ENCODE measurements around the gene MAPK4.

MAPK4 gene

GRCh38 chr18:50656841-50657470 is 97.1 kb downstream of the MAPK4 start:
- Histone ChIP-seq H3K4me2 (ENCODE audit: low read length) (no peak overlapping the region), H3K36me3 (ENCODE audit: insufficient read depth, low read length) (no peaks in the 10 kb centered on the region), H3K27me3 (ENCODE audit: control insufficient read depth, insufficient read depth, low read length) (peaks cover 4% of the 10 kb centered on the region), H3K4me3 (ENCODE audit: low read length) (no peak overlapping the region), H3K9me3 (replicated peaks; ENCODE audit: low read length) (no peaks in the 10 kb centered on the region), H3K4me1 (ENCODE audit: control insufficient read depth, insufficient read depth, low read length) (no peaks in the 10 kb centered on the region), H3K9ac (ENCODE audit: low read depth, low read length) (no peak overlapping the region)

GRCh38 chr18:50658601-50659000 is 98.7 kb downstream of the MAPK4 start:
- Histone ChIP-seq H3K4me3 (ENCODE audit: low read length) (no peak overlapping the region), H3K9ac (ENCODE audit: low read depth, low read length) (no peak overlapping the region), H3K36me3 (ENCODE audit: insufficient read depth, low read length) (no peaks in the 10 kb centered on the region)

GRCh38 chr18:50659091-50660003 is 99.5 kb downstream of the MAPK4 start:
- Histone ChIP-seq H3K4me1 (ENCODE audit: control insufficient read depth, insufficient read depth, low read length) (no peaks in the 10 kb centered on the region), H3K9ac (ENCODE audit: low read depth, low read length) (no peak overlapping the region), H3K4me2 (ENCODE audit: low read length) (no peak overlapping the region), H3K27me3 (ENCODE audit: control insufficient read depth, insufficient read depth, low read length) (peaks cover 3% of the 10 kb centered on the region), H3K4me3 (ENCODE audit: low read length) (no peak overlapping the region), H3K9me3 (replicated peaks; ENCODE audit: low read length) (no peaks in the 10 kb centered on the region), H3K36me3 (ENCODE audit: insufficient read depth, low read length) (no peaks in the 10 kb centered on the region)

More at GRCh38 chr18:50658601-50659000, 98.7 kb downstream of the MAPK4 start:
- Histone ChIP-seq H3K4me2 (ENCODE audit: low read length) (no peak overlapping the region), H3K9me3 (replicated peaks; ENCODE audit: low read length) (no peaks in the 10 kb centered on the region), H3K27me3 (ENCODE audit: control insufficient read depth, insufficient read depth, low read length) (peaks cover 4% of the 10 kb centered on the region), H3K4me1 (ENCODE audit: control insufficient read depth, insufficient read depth, low read length) (no peaks in the 10 kb centered on the region)

GRCh38 chr18:50661013-50661412 is 101.1 kb downstream of the MAPK4 start:
- H3K9ac ChIP-seq (ENCODE audit: low read depth, low read length) = no peak overlapping the region
- no peaks in the 10 kb centered on the region for H3K36me3 ChIP-seq (ENCODE audit: insufficient read depth, low read length)
- H3K27me3 ChIP-seq (ENCODE audit: control insufficient read depth, insufficient read depth, low read length) = no peaks in the 10 kb centered on the region
- H3K4me1 ChIP-seq (ENCODE audit: control insufficient read depth, insufficient read depth, low read length) = no peaks in the 10 kb centered on the region
- no peak overlapping the region for H3K4me2 ChIP-seq (ENCODE audit: low read length)
- no peaks in the 10 kb centered on the region for H3K9me3 ChIP-seq (replicated peaks; ENCODE audit: low read length)
- H3K4me3 ChIP-seq (ENCODE audit: low read length) = no peak overlapping the region

GRCh38 chr18:50662177-50662576 is 102.3 kb downstream of the MAPK4 start:
- Histone ChIP-seq H3K4me1 (ENCODE audit: control insufficient read depth, insufficient read depth, low read length) (no peaks in the 10 kb centered on the region), H3K4me3 (ENCODE audit: low read length) (no peak overlapping the region), H3K36me3 (ENCODE audit: insufficient read depth, low read length) (no peaks in the 10 kb centered on the region), H3K9me3 (replicated peaks; ENCODE audit: low read length) (no peaks in the 10 kb centered on the region), H3K27me3 (ENCODE audit: control insufficient read depth, insufficient read depth, low read length) (no peaks in the 10 kb centered on the region), H3K4me2 (ENCODE audit: low read length) (no peak overlapping the region), H3K9ac (ENCODE audit: low read depth, low read length) (no peak overlapping the region)

- Histone ChIP-seq H3K9ac (ENCODE audit: low read depth, low read length) (no peak overlapping the region), H3K4me2 (ENCODE audit: low read length) (no peak overlapping the region), H3K4me1 (ENCODE audit: control insufficient read depth, insufficient read depth, low read length) (no peaks in the 10 kb centered on the region), H3K27me3 (ENCODE audit: control insufficient read depth, insufficient read depth, low read length) (no peaks in the 10 kb centered on the region), H3K9me3 (replicated peaks; ENCODE audit: low read length) (no peaks in the 10 kb centered on the region), H3K36me3 (ENCODE audit: insufficient read depth, low read length) (no peaks in the 10 kb centered on the region), H3K4me3 (ENCODE audit: low read length) (no peak overlapping the region)
Measured at GRCh38 chr18:50662775-50663383, 103.0 kb downstream of the MAPK4 start.

GRCh38 chr18:50663626-50664441 is 103.9 kb downstream of the MAPK4 start:
- H3K27me3 ChIP-seq (ENCODE audit: control insufficient read depth, insufficient read depth, low read length) = no peaks in the 10 kb centered on the region
- H3K4me3 ChIP-seq (ENCODE audit: low read length) = no peak overlapping the region
- H3K9ac ChIP-seq (ENCODE audit: low read depth, low read length) = no peak overlapping the region
- H3K4me2 ChIP-seq (ENCODE audit: low read length) = no peak overlapping the region
- no peaks in the 10 kb centered on the region for H3K9me3 ChIP-seq (replicated peaks; ENCODE audit: low read length)
- H3K4me1 ChIP-seq (ENCODE audit: control insufficient read depth, insufficient read depth, low read length) = no peaks in the 10 kb centered on the region
- no peaks in the 10 kb centered on the region for H3K36me3 ChIP-seq (ENCODE audit: insufficient read depth, low read length)

GRCh38 chr18:50665015-50665414 is 105.1 kb downstream of the MAPK4 start:
- Histone ChIP-seq H3K9me3 (replicated peaks; ENCODE audit: low read length) (no peaks in the 10 kb centered on the region), H3K27me3 (ENCODE audit: control insufficient read depth, insufficient read depth, low read length) (no peaks in the 10 kb centered on the region), H3K36me3 (ENCODE audit: insufficient read depth, low read length) (no peaks in the 10 kb centered on the region), H3K4me3 (ENCODE audit: low read length) (no peak overlapping the region), H3K9ac (ENCODE audit: low read depth, low read length) (no peak overlapping the region), H3K4me1 (ENCODE audit: control insufficient read depth, insufficient read depth, low read length) (no peaks in the 10 kb centered on the region), H3K4me2 (ENCODE audit: low read length) (no peak overlapping the region)

- no peaks in the 10 kb centered on the region for H3K27me3 ChIP-seq (ENCODE audit: control insufficient read depth, insufficient read depth, low read length)
- H3K9me3 ChIP-seq (replicated peaks; ENCODE audit: low read length) = no peaks in the 10 kb centered on the region
- H3K4me1 ChIP-seq (ENCODE audit: control insufficient read depth, insufficient read depth, low read length) = no peaks in the 10 kb centered on the region
- H3K4me2 ChIP-seq (ENCODE audit: low read length) = no peak overlapping the region
- no peak overlapping the region for H3K4me3 ChIP-seq (ENCODE audit: low read length)
- no peak overlapping the region for H3K9ac ChIP-seq (ENCODE audit: low read depth, low read length)
- H3K36me3 ChIP-seq (ENCODE audit: insufficient read depth, low read length) = no peaks in the 10 kb centered on the region
Measured at GRCh38 chr18:50665519-50665918, 105.6 kb downstream of the MAPK4 start.

GRCh38 chr18:50666536-50666935 is 106.6 kb downstream of the MAPK4 start:
- no peak overlapping the region for H3K4me2 ChIP-seq (ENCODE audit: low read length)
- H3K4me1 ChIP-seq (ENCODE audit: control insufficient read depth, insufficient read depth, low read length) = no peaks in the 10 kb centered on the region
- no peaks in the 10 kb centered on the region for H3K9me3 ChIP-seq (replicated peaks; ENCODE audit: low read length)
- no peak overlapping the region for H3K4me3 ChIP-seq (ENCODE audit: low read length)
- H3K36me3 ChIP-seq (ENCODE audit: insufficient read depth, low read length) = no peaks in the 10 kb centered on the region
- H3K9ac ChIP-seq (ENCODE audit: low read depth, low read length) = no peak overlapping the region
- H3K27me3 ChIP-seq (ENCODE audit: control insufficient read depth, insufficient read depth, low read length) = no peaks in the 10 kb centered on the region

GRCh38 chr18:50671376-50671775 is 111.5 kb downstream of the MAPK4 start:
- H3K4me2 ChIP-seq (ENCODE audit: low read length) = no peak overlapping the region
- H3K4me3 ChIP-seq (ENCODE audit: low read length) = no peak overlapping the region
- no peaks in the 10 kb centered on the region for H3K9me3 ChIP-seq (replicated peaks; ENCODE audit: low read length)
- H3K9ac ChIP-seq (ENCODE audit: low read depth, low read length) = no peak overlapping the region
- H3K27me3 ChIP-seq (ENCODE audit: control insufficient read depth, insufficient read depth, low read length) = no peaks in the 10 kb centered on the region
- no peaks in the 10 kb centered on the region for H3K36me3 ChIP-seq (ENCODE audit: insufficient read depth, low read length)
- H3K4me1 ChIP-seq (ENCODE audit: control insufficient read depth, insufficient read depth, low read length) = no peaks in the 10 kb centered on the region
